ENCODE results near the gene RNF141.

The RNF141 gene

DNA sequence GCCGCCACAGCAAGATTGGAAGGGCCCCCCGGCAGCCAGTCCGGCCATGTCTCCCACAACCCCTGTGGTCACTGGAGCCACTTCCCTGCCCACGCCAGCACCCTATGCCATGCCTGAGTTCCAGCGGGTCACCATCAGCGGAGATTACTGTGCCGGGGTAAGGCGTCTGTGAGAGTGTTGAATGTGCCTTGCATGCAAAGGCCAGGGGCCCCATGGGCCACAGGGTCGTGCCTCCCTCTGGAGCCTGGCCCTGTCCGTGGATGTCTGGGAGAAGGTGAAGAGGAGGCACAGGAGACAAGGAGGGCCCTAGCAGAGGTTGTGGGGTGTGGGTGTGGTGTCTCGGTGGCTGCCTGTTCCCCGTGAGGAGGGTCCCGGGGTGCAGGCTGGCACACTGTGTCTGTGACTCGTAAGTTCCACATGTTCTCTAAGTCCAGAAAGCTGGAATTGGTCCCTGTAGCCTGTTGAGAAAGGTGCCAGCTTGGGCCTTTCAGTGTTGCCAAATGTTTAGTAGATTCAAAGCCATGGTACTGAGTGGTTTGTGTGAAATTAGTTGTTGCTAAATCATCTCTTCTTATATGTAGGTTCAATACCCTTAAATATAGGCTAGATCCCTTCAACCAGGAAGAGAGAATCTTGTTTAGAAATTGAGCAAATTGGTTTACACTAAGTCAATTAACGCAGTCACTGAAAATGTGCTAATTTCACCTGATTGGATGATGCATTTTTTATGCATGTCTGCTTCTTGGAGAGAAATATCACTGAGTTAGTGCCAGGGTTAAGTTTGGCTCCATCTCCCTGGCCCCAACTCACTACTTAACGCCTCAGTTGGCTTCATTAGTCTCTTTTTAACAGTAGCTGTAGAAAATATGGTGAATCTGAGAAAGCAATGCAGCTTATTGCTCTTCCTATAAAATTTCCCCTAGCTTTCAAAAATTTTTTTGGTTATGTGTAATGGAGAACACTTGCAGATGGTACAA lies 62.1 kb downstream of the RNF141 start:
- FAIRE-seq = no peak

DNA sequence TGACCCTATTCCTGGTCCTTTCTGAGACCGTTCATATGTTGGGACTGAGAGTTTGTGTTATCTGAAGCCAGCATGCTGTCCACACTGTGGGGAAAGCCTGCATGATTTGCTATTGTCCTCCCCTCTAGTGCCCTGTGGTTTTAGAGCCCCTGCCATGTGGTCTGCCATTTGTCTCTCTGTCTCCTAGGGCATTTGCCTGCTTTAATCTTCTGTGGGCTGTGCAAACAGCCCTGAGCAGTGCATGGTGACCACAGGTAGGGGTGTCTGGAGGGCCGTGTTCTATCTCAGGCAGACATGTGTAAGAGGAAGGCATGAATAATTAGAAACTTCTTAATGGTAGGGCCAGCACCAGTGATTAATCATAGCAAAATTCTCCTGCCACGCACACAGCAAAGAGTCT lies 62.9 kb downstream of the RNF141 start:
- FAIRE-seq = no peak

GRCh38 chr11:10477690-10478046 lies 63.3 kb downstream of the RNF141 start:
- FAIRE-seq = no peak

DNA sequence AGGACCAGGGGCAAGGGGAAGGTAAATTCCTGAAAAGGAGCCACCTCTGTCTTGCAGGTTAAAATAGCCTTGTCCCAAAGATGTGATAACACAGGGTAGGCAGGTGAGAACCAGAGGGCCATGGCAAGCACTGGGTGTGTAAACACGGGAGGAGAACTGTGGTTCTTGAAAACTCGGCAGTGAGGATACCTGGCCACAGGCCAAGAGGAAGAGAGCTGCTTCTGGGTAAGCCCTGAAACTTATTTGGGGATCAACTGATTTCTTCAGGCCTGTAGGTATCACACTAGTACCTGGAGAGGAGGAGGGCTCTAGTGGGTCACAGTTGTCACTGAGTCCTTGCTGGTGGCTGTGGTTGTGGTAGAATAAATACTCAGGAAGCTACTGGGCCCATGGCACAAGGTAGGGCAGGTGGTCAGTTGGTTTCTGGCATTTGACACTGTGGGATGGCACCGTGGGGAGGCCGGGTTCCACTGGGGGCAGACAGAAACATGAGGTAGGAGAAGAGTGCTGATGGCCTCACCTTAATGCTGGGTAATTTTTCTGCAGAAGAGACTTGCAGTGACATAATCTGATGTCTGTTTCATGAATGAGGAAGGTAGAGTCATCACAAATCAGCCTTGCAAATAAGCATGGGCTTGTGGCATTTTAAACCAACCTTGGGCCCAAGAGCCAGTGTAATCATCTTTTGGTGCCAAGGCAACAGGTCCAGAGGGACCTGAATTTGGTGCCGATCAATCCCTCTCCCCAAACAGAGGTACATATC lies 63.9 kb downstream of the RNF141 start:
- no peak for FAIRE-seq

DNA sequence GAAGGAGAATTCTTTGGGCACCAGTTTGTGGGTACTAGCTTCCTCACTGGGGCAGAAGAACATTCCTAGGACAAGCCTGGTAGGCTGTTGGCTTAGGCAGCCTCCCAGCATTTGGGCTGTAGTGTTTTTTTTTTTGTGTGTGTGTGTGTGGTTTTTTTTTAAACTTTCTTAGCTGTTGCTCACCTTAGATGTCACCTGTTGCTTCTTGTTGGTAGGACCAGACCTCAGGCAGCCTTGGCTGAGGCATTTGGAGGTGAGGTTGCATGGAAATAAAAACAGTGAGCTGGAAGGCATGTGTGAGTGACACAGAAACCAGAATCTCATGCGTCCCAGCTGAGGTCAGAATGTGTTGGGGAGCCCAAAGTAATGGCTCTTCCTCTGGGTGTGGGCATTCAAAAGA lies 64.6 kb downstream of the RNF141 start:
- no peak for FAIRE-seq

DNA sequence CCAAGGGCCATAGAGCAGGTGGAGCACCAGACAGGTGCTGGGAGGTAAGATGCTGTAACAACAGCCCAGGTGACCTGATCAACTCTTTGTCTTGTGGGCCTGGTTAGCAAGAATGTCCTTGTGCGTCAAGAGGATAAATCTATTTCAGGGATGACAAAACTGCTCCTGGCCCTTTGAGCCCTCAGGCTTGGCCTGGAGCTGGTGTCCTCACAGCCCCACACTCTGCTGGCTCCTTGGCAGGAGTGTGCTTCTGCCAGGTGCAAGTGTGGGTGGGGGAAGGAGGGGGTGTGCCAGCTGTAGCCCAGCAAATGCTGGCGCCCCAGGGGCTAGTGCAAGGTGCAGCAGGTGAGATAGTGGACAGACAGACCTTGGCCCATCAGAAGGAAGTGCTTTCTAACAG lies 66.4 kb downstream of the RNF141 start:
- FAIRE-seq = no peak

DNA sequence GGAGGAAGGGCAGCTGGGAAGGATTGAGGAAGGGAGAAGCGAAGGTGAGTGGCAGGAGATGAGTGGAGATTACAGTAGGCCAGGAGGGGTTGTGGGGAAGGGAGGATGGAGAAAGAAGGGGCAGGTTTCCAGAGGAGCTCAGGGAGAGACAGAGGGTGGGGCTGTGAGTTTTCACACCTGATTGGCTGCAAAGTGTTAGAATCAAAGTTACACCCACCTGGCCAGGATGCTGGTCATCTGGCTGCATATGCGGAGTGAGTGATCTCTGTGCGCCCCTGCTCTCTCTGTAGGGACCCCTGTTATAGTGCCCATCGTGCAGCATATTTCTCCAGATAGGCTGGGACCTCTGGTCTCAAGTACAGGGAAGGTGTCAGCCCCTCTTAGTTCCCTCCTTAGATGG lies 67.6 kb downstream of the RNF141 start:
- no peak for FAIRE-seq

- no peak for FAIRE-seq
Measured at GRCh38 chr11:10462746-10463300, 78.2 kb downstream of the RNF141 start.

All from G401.6 (cell line).